GM12892 (cell line): ENCODE data around the gene TROAP.

Experiments used
- POLR2A ChIP-seq: IDR thresholded peaks from 2 replicates; pipeline ENCODE4 v1.6.1; 2011; ENCODE audit warnings: low read depth, low read length, control low read depth
- TAF1 ChIP-seq: IDR thresholded peaks from 2 replicates; pipeline ENCODE4 v1.6.1; 2011; ENCODE audit warnings: low read depth, mild to moderate bottlenecking, control low read depth, low read length, borderline replicate concordance

GRCh38 chr12:49348781-49349180 is 25.7 kb downstream of the TROAP start:
- TF ChIP-seq POLR2A (no peak), TAF1 (no peak)
